Testis (tissue), 3 donors: ENCODE measurements around the gene ARHGAP44. TPM values are rescaled to one million over a fixed set of nuclear protein-coding genes. Genes with fewer than 3 reads are reported as not detected.

ENCODE experiments used
- DNase-seq: peaks from one replicate; pipeline ENCODE4 v3.0.0-alpha.2; 2019
- H3K27ac ChIP-seq, 2 donors: fragments of 200-600 bp; sonication (generic); one replicate each; pipeline ENCODE4 v1.5.1; 2019
- H3K27me3 ChIP-seq: fragments of 200-600 bp; sonication (generic); one replicate; pipeline ENCODE4 v1.5.1; 2019
- H3K36me3 ChIP-seq: fragments of 200-600 bp; sonication (generic); one replicate; pipeline ENCODE4 v1.5.1; 2017; ENCODE audit warnings: low read depth; ENCODE audit errors: missing control alignments
- H3K4me1 ChIP-seq: fragments of 200-600 bp; sonication (generic); one replicate; pipeline ENCODE4 v1.5.1; 2019
- H3K4me3 ChIP-seq, 2 donors: fragments of 200-600 bp; sonication (generic); one replicate each; pipeline ENCODE4 v1.5.1; 2017 to 2019
- H3K9me3 ChIP-seq: fragments of 200-600 bp; sonication (generic); one replicate; pipeline ENCODE4 v1.5.1; 2017
- CTCF ChIP-seq, 3 experiments: fragments of 450-650 bp in 2 of 3; fragments of 200-600 bp in 1 of 3; sonication (generic) in 1 of 3; IDR thresholded peaks; one replicate each; pipeline ENCODE4 v1.5.1; 2016 to 2019; ENCODE audit warnings: antibody characterized with exemption in 3 of 3, mild to moderate bottlenecking in 2 of 3, moderate library complexity in 1 of 3
- POLR2A ChIP-seq: fragments of 450-650 bp; IDR thresholded peaks from one replicate; pipeline ENCODE4 v1.6.1; 2017; ENCODE audit warnings: antibody characterized with exemption, mild to moderate bottlenecking, moderate library complexity
- WGBS, 2 donors: methylation state at CpG; one replicate each; pipeline ENCODE4 v1.1.5; 2018; 5-methylcytosine and 5-hydroxymethylcytosine counted together
- intact Hi-C: fragments of 100-400 bp; cut with DNase I; formaldehyde crosslinking; loops from one replicate; pipeline ENCODE4 v1.15.1; 2023; ENCODE audit warnings: low total_unique reads
- polyA plus RNA-seq: library from polyadenylated mRNA; stranded (reverse); fragments of 350-450 nt; fragmentation: Illumina TruSeq; extraction: RNeasy Lipid Tissue Mini Kit (QIAGEN cat#74804); gene quantifications from one replicate; pipeline ENCODE4 v1.2.3, GENCODE V29; 2014; ENCODE audit warnings: low read depth, low replicate concordance; ENCODE audit not compliant: insufficient read depth
- total RNA-seq, 2 donors: library from RNA; depleted of rRNA; stranded (reverse); fragments of >200 nt; gene quantifications; one replicate each; pipeline ENCODE4 v1.2.3, GENCODE V29; 2016

Gene ARHGAP44
- total and polyA plus RNA-seq, 3 donors from 2014 or later = 9.3 to 11.3 (median 11.0) TPM

DNA sequence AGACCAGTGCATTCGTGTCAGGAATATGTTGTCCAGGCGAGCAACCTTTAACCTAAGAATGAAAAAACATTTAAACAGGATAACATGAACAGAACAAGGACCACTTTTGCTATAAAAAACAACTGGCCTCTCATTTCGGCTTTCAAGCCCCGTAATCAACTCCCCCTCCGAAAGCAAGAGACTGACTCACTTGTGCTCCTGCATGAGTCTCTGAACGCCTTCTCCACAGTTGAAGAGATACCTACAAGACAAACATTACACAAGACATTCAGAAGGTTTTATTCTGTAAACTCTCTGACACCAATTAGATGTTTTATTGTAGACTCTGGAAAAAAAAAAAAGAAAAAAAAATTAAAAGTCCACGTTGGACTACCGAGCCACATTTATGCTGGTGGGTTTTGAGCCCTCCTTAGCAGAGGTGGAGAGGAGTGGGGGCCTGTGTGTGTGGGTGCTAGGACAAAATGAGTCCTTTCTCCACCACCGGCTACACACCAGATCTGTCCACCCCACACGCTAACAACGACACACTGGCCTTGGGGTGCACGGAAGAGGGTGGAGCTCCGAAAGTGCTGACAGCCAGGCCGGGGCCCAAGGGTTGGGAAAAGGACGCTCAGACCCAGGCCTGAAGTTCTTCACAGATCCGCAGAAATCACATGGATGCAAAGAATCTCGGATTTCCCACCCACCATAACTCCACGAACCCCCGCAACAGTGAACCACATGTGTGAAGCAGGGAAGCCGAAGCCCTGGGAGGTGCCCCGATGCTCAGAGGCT, 227.8 kb downstream of the ARHGAP44 start:
- Histone ChIP-seq H3K9me3 (no peaks in the 10 kb centered on the region), H3K27me3 (no peaks in the 10 kb centered on the region), H3K27ac (peak overlapping the region; percentile 40 to 56), H3K4me1 (no peaks in the 10 kb centered on the region), H3K36me3 (no peaks in the 10 kb centered on the region), H3K4me3 (peak overlapping the region; percentile 81 to 88)
- intact Hi-C loops = no loop called here
- whole genome bisulfite sequencing, 2 donors = 14 to 30% methylated on average over 9 to 21 of the region's 21 CpGs
- DNase-seq = no peak
- TF ChIP-seq POLR2A (no peak), CTCF (IDR thresholded peaks at IDR 0.05) (no peak)

DNA sequence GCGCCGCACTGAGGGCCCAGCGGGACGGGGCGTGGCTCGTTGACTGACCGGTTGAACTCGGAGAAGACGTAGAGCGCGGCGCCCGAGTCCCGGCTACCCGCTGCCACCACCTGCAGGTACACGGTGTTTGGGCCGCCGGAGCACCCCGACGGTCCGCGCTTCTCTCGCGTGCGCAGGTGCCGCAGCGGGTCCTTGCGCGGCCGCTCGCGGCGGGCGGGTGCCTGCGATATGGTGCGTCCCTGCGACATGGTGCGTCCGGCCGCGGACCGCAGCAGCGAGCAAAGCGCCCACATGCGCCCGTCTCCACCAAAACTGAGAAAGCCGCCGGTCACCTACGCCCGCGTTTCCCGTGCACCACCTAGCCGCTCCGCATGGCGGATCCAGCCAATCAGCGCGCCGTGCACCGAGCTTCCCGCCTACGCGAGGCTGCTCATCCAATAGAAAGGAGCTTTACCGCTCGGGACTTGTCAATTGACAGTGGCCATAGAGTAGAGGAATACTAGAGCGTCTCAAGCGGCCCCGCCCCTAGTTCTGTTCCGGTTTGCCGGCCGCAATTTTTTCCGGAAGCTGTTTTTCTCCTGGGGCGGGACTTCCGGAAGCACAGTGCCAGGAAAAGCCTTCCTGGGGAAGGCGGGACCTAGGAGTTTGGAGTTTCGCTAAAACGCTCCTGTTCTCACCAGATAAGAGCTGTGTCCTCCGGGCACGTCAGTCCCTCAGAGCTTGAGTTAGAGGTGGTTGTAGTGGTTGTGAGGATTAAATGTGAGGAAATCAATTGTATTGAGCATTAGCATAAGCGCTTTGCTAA, 228.6 kb downstream of the ARHGAP44 start, which contains the start of gene ELAC2:
Gene ELAC2 (minus strand): TSS at position 373 of the 805 bp plus-strand sequence. CDS start 80 bp downstream, at position 293.
- 0% methylated on average over 15 to 55 of the region's 79 CpGs for WGBS, 2 donors
- Histone ChIP-seq H3K4me3 (peak within 1 kb of the TSS; percentile 81 to 88), H3K36me3 (no peaks in the 10 kb centered on the region), H3K4me1 (no peaks in the 10 kb centered on the region), H3K27me3 (no peaks in the 10 kb centered on the region), H3K27ac (peak within 1 kb of the TSS; percentile 59 to 78), H3K9me3 (no peaks in the 10 kb centered on the region)
- intact Hi-C loops = no loop called here
- TF ChIP-seq CTCF (IDR thresholded peaks at IDR 0.05) (peak in 1 of 3 experiments; percentile 22), POLR2A (no peak)
- peak; percentile 99 for DNase-seq

DNA sequence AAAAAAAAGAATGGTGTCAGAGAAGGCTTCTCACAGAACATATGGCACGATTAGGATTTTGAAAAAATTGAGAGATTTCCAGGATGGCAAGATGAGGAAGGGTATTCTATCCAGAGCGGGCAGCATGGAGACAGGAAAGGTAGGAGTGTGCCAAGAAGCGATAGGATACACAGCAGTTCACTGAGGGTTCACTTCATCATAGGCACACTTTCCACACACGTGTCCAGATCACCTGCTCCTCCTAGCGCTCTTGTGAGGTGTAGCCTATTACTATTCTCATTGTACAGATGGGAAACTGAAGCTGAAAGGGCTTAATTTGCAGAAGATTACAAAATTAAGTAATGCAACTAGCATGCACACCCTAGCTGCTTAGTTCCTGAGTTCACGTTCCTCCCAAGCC, 234.7 kb downstream of the ARHGAP44 start:
- Histone ChIP-seq H3K4me1 (no peaks in the 10 kb centered on the region), H3K27me3 (no peaks in the 10 kb centered on the region), H3K9me3 (no peaks in the 10 kb centered on the region), H3K36me3 (no peaks in the 10 kb centered on the region), H3K27ac (no peak overlapping the region), H3K4me3 (no peak overlapping the region)
- intact Hi-C loops = no loop called here
- no peak for TF ChIP-seq POLR2A
- no peak for DNase-seq
- 51 to 69% methylated on average over 6 of the region's 6 CpGs for WGBS, 2 donors

DNA sequence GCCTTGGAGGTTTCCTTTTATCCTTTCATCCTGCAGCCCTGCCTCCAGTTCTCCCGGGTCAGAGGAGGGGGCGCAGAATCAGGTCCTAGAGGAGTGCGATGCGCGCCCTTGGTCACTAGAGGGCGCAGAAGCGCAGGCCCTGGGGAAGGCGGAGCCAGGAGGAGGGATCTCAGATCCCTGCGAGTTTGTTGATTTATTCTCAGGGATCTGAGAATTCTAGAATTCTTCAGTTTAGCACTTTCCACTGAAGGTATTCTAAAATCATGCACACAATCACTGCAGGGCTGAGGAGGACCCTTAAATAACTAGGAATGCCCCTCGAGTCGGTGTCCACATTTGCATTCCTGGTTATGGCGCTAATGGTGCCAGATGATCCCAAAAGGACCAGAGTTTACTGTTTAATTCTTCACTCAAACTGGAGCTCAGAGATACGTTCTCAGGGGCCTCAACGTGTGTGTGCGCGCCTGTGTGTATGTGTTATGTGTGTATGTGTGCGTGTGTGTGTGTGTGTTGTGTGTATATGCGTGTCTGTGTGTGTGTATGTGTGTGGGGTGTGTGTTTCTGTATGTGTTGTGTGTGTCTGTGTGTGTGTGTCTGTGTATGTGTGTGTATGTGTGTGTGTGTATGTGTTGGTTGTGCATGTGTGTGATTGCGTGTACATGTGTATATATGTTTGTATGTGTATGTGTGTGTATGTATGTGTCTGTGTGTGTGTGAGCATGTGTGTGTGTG, 235.4 kb downstream of the ARHGAP44 start:
- WGBS, 2 donors = 25 to 26% methylated on average over 16 to 19 of the region's 19 CpGs
- intact Hi-C loops = no loop called here
- H3K36me3 ChIP-seq = no peaks in the 10 kb centered on the region
- no peaks in the 10 kb centered on the region for H3K4me1 ChIP-seq
- DNase-seq = peak; percentile 80
- no peaks in the 10 kb centered on the region for H3K27me3 ChIP-seq
- H3K9me3 ChIP-seq = no peaks in the 10 kb centered on the region
- peak overlapping the region in 1 of 2 donors; percentile 3 for H3K4me3 ChIP-seq
- H3K27ac ChIP-seq = no peak overlapping the region
- TF ChIP-seq POLR2A (no peak), CTCF (IDR thresholded peaks at IDR 0.05) (peak; percentile 39 to 93 (median 81))

DNA sequence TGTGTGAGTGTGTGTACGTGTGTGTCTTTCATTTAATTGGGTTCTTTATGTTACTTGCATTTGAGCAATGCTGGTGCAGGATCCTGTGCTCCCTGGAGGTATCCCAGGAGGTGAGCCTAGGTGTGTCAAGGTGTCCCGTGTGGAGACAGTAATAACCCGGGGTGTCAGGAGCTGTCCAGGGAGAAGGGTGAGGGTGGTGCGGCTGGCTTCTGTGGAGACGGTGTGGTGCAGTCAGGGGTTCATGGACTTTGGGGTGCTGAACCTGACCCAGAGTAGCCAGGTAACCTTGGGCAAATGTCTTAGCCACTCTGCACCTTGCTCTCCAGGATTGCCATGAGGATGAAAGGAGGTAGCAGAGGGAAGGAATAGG, 235.9 kb downstream of the ARHGAP44 start:
- WGBS, 2 donors = 55 to 68% methylated on average over 5 of the region's 5 CpGs
- DNase-seq = no peak
- no peaks in the 10 kb centered on the region for H3K9me3 ChIP-seq
- intact Hi-C loops = no loop called here
- H3K4me3 ChIP-seq = no peak overlapping the region
- H3K4me1 ChIP-seq = no peaks in the 10 kb centered on the region
- no peak overlapping the region for H3K27ac ChIP-seq
- no peaks in the 10 kb centered on the region for H3K27me3 ChIP-seq
- H3K36me3 ChIP-seq = no peaks in the 10 kb centered on the region
- TF ChIP-seq POLR2A = no peak
- TF ChIP-seq CTCF (IDR thresholded peaks at IDR 0.05) = no peak
